Stomach (tissue), 4 donors: ENCODE measurements around the gene NKPD1.

Source experiments
- EP300 ChIP-seq: sonication (generic); formaldehyde crosslinking; IDR thresholded peaks from one replicate; pipeline ENCODE4 v1.6.1; 2017; ENCODE audit warnings: antibody characterized with exemption
- POLR2AphosphoS5 ChIP-seq, 3 donors: sonication (generic); formaldehyde crosslinking; IDR thresholded peaks; one replicate each; pipeline ENCODE4 v1.6.1; 2016; ENCODE audit warnings: antibody characterized with exemption in 3 of 3
- TF ChIP-seq, protein P1 (sequence below), 7 experiments: fragments of 450-650 bp in 4 of 7; fragments of 200-600 bp in 3 of 7; sonication (generic) in 3 of 7; IDR thresholded peaks; one replicate each; pipeline ENCODE4 v1.5.1; 2016 to 2019; ENCODE audit warnings: antibody characterized with exemption in 7 of 7, control low read depth in 2 of 7, mild to moderate bottlenecking in 1 of 7

DNA sequence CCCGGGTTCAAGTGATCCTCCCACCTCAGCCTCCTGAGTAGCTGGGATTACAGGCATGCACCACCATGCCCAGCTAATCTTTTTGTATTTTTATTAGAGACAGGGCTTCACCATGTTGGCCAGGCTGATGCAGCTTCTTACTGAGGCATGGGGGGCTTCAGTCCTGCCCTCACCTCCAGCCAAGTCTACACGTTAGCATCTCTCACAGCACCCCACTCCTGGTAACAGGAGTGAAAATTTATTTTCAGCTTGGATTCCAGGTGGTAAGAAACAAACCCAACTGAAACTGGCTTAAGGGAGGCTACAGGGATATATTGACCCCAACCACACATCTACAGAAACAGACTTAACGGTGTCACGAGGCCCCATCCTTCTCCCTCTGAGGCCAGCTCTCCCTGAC is 10.6 kb downstream of the NKPD1 start:
- TF ChIP-seq, protein P1, sequence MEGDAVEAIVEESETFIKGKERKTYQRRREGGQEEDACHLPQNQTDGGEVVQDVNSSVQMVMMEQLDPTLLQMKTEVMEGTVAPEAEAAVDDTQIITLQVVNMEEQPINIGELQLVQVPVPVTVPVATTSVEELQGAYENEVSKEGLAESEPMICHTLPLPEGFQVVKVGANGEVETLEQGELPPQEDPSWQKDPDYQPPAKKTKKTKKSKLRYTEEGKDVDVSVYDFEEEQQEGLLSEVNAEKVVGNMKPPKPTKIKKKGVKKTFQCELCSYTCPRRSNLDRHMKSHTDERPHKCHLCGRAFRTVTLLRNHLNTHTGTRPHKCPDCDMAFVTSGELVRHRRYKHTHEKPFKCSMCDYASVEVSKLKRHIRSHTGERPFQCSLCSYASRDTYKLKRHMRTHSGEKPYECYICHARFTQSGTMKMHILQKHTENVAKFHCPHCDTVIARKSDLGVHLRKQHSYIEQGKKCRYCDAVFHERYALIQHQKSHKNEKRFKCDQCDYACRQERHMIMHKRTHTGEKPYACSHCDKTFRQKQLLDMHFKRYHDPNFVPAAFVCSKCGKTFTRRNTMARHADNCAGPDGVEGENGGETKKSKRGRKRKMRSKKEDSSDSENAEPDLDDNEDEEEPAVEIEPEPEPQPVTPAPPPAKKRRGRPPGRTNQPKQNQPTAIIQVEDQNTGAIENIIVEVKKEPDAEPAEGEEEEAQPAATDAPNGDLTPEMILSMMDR (IDR thresholded peaks at IDR 0.05) = no peak
- TF ChIP-seq EP300 (no peak), POLR2AphosphoS5 (IDR thresholded peaks at IDR 0.05) (no peak)
